Subcutaneous abdominal adipose tissue (tissue), 5 donors: ENCODE measurements around the gene SLC11A1.

Source experiments
- H3K27ac ChIP-seq: one replicate; pipeline ENCODE4 v1.7.0; 2013; ENCODE audit warnings: low read depth, mild to moderate bottlenecking, inconsistent platforms, low read length, moderate library complexity
- H3K27me3 ChIP-seq, 5 donors: one replicate each; pipeline ENCODE4 v1.7.0; 2013; ENCODE audit warnings: low read length in 5 of 5, inconsistent platforms in 1 of 5; ENCODE audit not compliant: control insufficient read depth in 5 of 5, insufficient read depth in 4 of 5
- H3K36me3 ChIP-seq, 5 donors: one replicate each; pipeline ENCODE4 v1.7.0; 2013; ENCODE audit warnings: low read length in 5 of 5; ENCODE audit not compliant: control insufficient read depth in 5 of 5, insufficient read depth in 5 of 5
- H3K4me1 ChIP-seq, 5 donors: one replicate each; pipeline ENCODE4 v1.7.0; 2013; ENCODE audit warnings: low read length in 5 of 5, mild to moderate bottlenecking in 3 of 5, moderate library complexity in 1 of 5; ENCODE audit not compliant: control insufficient read depth in 5 of 5, insufficient read depth in 5 of 5
- H3K4me3 ChIP-seq, 5 donors: one replicate each; pipeline ENCODE4 v1.7.0; 2013; ENCODE audit warnings: low read length in 5 of 5, low read depth in 1 of 5
- H3K9ac ChIP-seq, 5 donors: one replicate each; pipeline ENCODE4 v1.7.0; 2013; ENCODE audit warnings: low read length in 5 of 5, mild to moderate bottlenecking in 4 of 5, moderate library complexity in 3 of 5
- H3K9me3 ChIP-seq, 5 donors: one replicate each; pipeline ENCODE4 v1.7.0; 2013; ENCODE audit warnings: low read length in 5 of 5; ENCODE audit not compliant: control insufficient read depth in 5 of 5
- donor health status: healthy.
- donor health status: healthy.
- donor health status: healthy.
- donor health status: healthy.
- donor health status: healthy.

The SLC11A1 gene

GRCh38 chr2:218381916-218382366, at the start of gene SLC11A1:
Gene SLC11A1 (plus strand): TSS chr2:218382273. CDS start chr2:218382369, 96 bp downstream.
- no peaks in the 10 kb centered on the region for H3K9me3 ChIP-seq
- no peaks in the 10 kb centered on the region for H3K36me3 ChIP-seq
- H3K27me3 ChIP-seq = no peaks in the 10 kb centered on the region
- H3K4me1 ChIP-seq = peaks cover 0 to 15% (median 3%) of the 10 kb centered on the region in 5 donors
- H3K9ac ChIP-seq = no peak within 1 kb of the TSS
- no peak within 1 kb of the TSS for H3K27ac ChIP-seq
- peak within 1 kb of the TSS in 2 of 5 donors; percentile 22 to 28 for H3K4me3 ChIP-seq

GRCh38 chr2:218332288-218332687, 49.8 kb upstream of the SLC11A1 start:
- peak overlapping the region in 1 of 5 donors; percentile 43 for H3K9ac ChIP-seq
- no peak overlapping the region for H3K27ac ChIP-seq
- no peaks in the 10 kb centered on the region for H3K36me3 ChIP-seq
- peak overlapping the region in 2 of 5 donors; percentile 4 to 14 for H3K4me3 ChIP-seq
- no peaks in the 10 kb centered on the region for H3K9me3 ChIP-seq
- H3K4me1 ChIP-seq = peaks cover 0 to 36% (median 4%) of the 10 kb centered on the region in 5 donors
- H3K27me3 ChIP-seq = peaks cover 0 to 2% (median 0%) of the 10 kb centered on the region in 5 donors

GRCh38 chr2:218332920-218333645, 49.0 kb upstream of the SLC11A1 start:
- Histone ChIP-seq H3K36me3 (no peaks in the 10 kb centered on the region), H3K4me1 (peaks cover 0 to 32% (median 4%) of the 10 kb centered on the region in 5 donors), H3K27ac (peak overlapping the region; percentile 13), H3K9ac (no peak overlapping the region), H3K4me3 (peak overlapping the region in 2 of 5 donors; percentile 12 to 32), H3K9me3 (no peaks in the 10 kb centered on the region), H3K27me3 (peaks cover 0 to 2% (median 0%) of the 10 kb centered on the region in 5 donors)

GRCh38 chr2:218334531-218334930, 47.5 kb upstream of the SLC11A1 start:
- no peak overlapping the region for H3K27ac ChIP-seq
- H3K4me1 ChIP-seq = peaks cover 0 to 25% (median 4%) of the 10 kb centered on the region in 5 donors
- H3K4me3 ChIP-seq = no peak overlapping the region
- H3K9me3 ChIP-seq = no peaks in the 10 kb centered on the region
- peaks cover 0 to 2% (median 0%) of the 10 kb centered on the region in 5 donors for H3K27me3 ChIP-seq
- no peak overlapping the region for H3K9ac ChIP-seq
- no peaks in the 10 kb centered on the region for H3K36me3 ChIP-seq

- no peaks in the 10 kb centered on the region for H3K4me1 ChIP-seq
- H3K27me3 ChIP-seq = no peaks in the 10 kb centered on the region
- no peaks in the 10 kb centered on the region for H3K9me3 ChIP-seq
- H3K27ac ChIP-seq = no peak overlapping the region
- no peak overlapping the region for H3K9ac ChIP-seq
- no peak overlapping the region for H3K4me3 ChIP-seq
- peaks cover 0 to 23% (median 3%) of the 10 kb centered on the region in 5 donors for H3K36me3 ChIP-seq
These were observed 41.4 kb upstream of the SLC11A1 start for GRCh38 chr2:218340656-218341055.

- Histone ChIP-seq H3K27ac (no peak overlapping the region), H3K36me3 (peaks cover 0 to 28% (median 3%) of the 10 kb centered on the region in 5 donors), H3K9me3 (no peaks in the 10 kb centered on the region), H3K4me1 (no peaks in the 10 kb centered on the region), H3K27me3 (no peaks in the 10 kb centered on the region), H3K4me3 (no peak overlapping the region), H3K9ac (no peak overlapping the region)
These were observed 40.7 kb upstream of the SLC11A1 start for GRCh38 chr2:218341381-218341780.

- Histone ChIP-seq H3K27me3 (no peaks in the 10 kb centered on the region), H3K27ac (no peak overlapping the region), H3K36me3 (peaks cover 0 to 29% (median 3%) of the 10 kb centered on the region in 5 donors), H3K4me1 (no peaks in the 10 kb centered on the region), H3K9ac (no peak overlapping the region), H3K9me3 (no peaks in the 10 kb centered on the region), H3K4me3 (no peak overlapping the region)
These were observed 39.2 kb upstream of the SLC11A1 start for GRCh38 chr2:218342837-218343236.

GRCh38 chr2:218343591-218343990, 38.5 kb upstream of the SLC11A1 start:
- no peak overlapping the region for H3K27ac ChIP-seq
- peaks cover 0 to 29% (median 3%) of the 10 kb centered on the region in 5 donors for H3K36me3 ChIP-seq
- no peak overlapping the region for H3K4me3 ChIP-seq
- H3K27me3 ChIP-seq = no peaks in the 10 kb centered on the region
- H3K9ac ChIP-seq = no peak overlapping the region
- H3K4me1 ChIP-seq = no peaks in the 10 kb centered on the region
- no peaks in the 10 kb centered on the region for H3K9me3 ChIP-seq

GRCh38 chr2:218344090-218344754, 37.9 kb upstream of the SLC11A1 start:
- Histone ChIP-seq H3K9me3 (no peaks in the 10 kb centered on the region), H3K27ac (no peak overlapping the region), H3K36me3 (peaks cover 0 to 29% (median 3%) of the 10 kb centered on the region in 5 donors), H3K4me1 (no peaks in the 10 kb centered on the region), H3K4me3 (no peak overlapping the region), H3K27me3 (no peaks in the 10 kb centered on the region), H3K9ac (no peak overlapping the region)
